NT2/D1 (cell line): Measurements from ENCODE around the gene SDR39U1.

Source experiments
- DNase-seq: peaks from one replicate; pipeline ENCODE4 v3.0.0-alpha.2; 2011; ENCODE audit warnings: low read depth, low spot score
- H3K27me3 ChIP-seq: 2 replicates; pipeline ENCODE4 v1.6.0; 2011; ENCODE audit warnings: mild to moderate bottlenecking; ENCODE audit not compliant: insufficient read length, insufficient read depth
- H3K36me3 ChIP-seq: 2 replicates; pipeline ENCODE4 v1.6.1; 2011; ENCODE audit warnings: mild to moderate bottlenecking, low read length, mixed read lengths; ENCODE audit not compliant: insufficient read depth, insufficient read length
- H3K4me1 ChIP-seq: 2 replicates; pipeline ENCODE4 v1.5.1; 2011; ENCODE audit not compliant: insufficient read depth, insufficient read length
- H3K4me3 ChIP-seq: 2 replicates; pipeline ENCODE4 v1.5.1; 2011; ENCODE audit warnings: low read depth; ENCODE audit not compliant: insufficient read length
- H3K9ac ChIP-seq: 2 replicates; pipeline ENCODE4 v1.6.0; 2011; ENCODE audit warnings: low read depth; ENCODE audit not compliant: insufficient read length
- H3K9me3 ChIP-seq: 2 replicates; pipeline ENCODE4 v1.5.1; 2011; ENCODE audit warnings: mild to moderate bottlenecking, low read length; ENCODE audit not compliant: insufficient read depth
- SUZ12 ChIP-seq: IDR thresholded peaks from 2 replicates; pipeline ENCODE4 v1.6.1; 2011; ENCODE audit not compliant: insufficient read length, insufficient read depth; ENCODE audit errors: extremely low read depth
- YY1 ChIP-seq: IDR thresholded peaks from 2 replicates; pipeline ENCODE4 v1.6.1; 2011; ENCODE audit not compliant: insufficient read length, insufficient read depth
- ZNF274 ChIP-seq: IDR thresholded peaks from 2 replicates; pipeline ENCODE4 v1.6.1; 2011; ENCODE audit warnings: mild to moderate bottlenecking, low read depth, low read length

SDR39U1 gene

DNA sequence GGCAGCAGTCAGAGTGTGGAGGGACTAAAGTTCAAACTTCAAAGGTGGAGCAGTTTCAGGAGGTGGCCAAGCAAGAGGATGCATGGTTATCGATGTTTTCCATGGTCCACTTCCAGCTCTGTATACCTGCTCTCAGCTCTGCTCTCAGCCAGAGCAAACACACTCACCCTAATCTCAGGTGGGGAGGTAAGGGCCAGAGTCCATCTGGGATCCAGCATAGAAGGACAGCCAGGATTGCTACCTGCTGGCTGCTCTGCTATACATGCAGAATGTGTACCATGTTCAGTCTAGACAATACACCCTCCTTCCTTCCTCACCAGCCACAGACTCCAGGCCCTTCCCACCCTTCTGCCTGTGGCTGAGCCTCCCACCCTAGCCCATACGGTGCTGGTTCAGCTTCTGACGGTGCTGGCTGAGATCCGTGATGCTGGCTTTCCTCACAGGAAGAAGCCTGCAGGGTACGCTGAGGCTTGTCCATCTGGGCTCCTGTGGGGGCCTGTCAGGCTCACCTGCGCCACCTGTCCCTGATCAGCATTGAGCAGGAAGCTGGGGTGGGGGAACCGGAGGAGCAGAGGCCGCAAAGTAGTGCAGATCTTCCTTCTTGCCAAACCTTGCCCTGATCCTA, 15.6 kb downstream of the SDR39U1 start:
- H3K9me3 ChIP-seq, result no peaks in the 10 kb centered on the region
- no peak overlapping the region for H3K9ac ChIP-seq
- TF ChIP-seq SUZ12 (no peak), ZNF274 (no peak), YY1 (no peak)
- peaks cover 10% of the 10 kb centered on the region for H3K4me1 ChIP-seq
- no peaks in the 10 kb centered on the region for H3K36me3 ChIP-seq
- no peak for DNase-seq
- no peak overlapping the region for H3K4me3 ChIP-seq
- H3K27me3 ChIP-seq, result peaks cover 18% of the 10 kb centered on the region

DNA sequence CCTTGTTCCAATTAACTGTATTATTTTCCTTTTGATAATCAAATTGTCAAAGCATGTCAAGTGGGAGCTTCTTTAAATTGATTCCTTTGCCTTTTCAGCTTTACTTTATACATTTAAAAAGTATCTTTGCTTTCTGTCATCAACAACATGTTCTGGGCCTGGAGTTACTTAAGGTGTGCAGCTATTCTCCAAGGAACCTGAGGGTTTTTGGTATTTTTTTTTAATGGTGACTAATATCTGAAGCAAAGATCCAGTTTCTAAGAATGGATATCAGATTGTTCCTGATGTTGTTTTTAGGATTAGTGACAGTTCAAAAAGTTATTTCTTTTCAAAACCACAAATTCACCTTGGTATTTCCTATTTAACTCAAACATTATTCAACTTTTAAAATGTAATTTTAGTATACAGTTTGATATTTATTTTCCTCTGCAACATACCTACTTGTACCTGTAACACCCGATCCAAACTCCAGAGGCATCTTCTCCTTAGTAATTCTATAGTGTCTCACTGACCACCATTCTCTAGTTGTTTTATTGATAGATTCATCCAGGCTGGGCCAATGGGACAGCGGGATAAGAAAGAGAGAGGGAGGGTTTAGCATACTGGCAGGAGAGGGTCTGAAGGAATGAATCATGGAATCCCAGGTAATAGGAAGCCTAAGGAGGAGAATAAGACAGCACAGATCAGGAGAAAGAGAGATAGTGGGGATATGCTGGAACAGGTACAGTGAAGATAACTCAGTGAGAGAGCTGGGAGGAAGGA, 16.2 kb downstream of the SDR39U1 start:
- H3K4me1 ChIP-seq, result peaks cover 4% of the 10 kb centered on the region
- no peaks in the 10 kb centered on the region for H3K36me3 ChIP-seq
- peaks cover 18% of the 10 kb centered on the region for H3K27me3 ChIP-seq
- H3K9me3 ChIP-seq, result no peaks in the 10 kb centered on the region
- no peak overlapping the region for H3K4me3 ChIP-seq
- DNase-seq, result no peak
- no peak overlapping the region for H3K9ac ChIP-seq
- TF ChIP-seq YY1, result no peak
- TF ChIP-seq ZNF274, result no peak
- TF ChIP-seq SUZ12, result no peak

DNA sequence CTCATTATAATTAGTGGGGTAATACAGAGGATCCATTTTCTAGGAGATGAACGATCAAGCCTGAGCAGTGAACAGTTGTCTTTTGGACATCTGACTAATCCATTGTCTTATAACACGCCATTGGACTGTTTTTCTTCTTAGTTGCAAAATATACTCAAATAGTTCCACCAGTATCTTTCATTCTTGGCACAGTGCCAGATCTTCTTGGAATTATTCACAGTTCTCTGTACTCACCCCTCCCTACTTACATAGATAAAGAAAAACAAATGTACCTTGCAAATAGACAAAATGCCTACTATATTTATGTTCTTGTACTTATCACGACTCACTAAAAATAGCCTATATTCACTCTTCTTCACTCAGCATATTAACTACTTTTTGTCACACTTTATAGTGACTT, 16.9 kb downstream of the SDR39U1 start:
- Histone ChIP-seq H3K36me3 (no peaks in the 10 kb centered on the region), H3K4me3 (no peak overlapping the region), H3K9me3 (no peaks in the 10 kb centered on the region), H3K4me1 (peaks cover 2% of the 10 kb centered on the region), H3K9ac (no peak overlapping the region), H3K27me3 (peaks cover 18% of the 10 kb centered on the region)
- no peak for TF ChIP-seq YY1
- DNase-seq, result no peak

DNA sequence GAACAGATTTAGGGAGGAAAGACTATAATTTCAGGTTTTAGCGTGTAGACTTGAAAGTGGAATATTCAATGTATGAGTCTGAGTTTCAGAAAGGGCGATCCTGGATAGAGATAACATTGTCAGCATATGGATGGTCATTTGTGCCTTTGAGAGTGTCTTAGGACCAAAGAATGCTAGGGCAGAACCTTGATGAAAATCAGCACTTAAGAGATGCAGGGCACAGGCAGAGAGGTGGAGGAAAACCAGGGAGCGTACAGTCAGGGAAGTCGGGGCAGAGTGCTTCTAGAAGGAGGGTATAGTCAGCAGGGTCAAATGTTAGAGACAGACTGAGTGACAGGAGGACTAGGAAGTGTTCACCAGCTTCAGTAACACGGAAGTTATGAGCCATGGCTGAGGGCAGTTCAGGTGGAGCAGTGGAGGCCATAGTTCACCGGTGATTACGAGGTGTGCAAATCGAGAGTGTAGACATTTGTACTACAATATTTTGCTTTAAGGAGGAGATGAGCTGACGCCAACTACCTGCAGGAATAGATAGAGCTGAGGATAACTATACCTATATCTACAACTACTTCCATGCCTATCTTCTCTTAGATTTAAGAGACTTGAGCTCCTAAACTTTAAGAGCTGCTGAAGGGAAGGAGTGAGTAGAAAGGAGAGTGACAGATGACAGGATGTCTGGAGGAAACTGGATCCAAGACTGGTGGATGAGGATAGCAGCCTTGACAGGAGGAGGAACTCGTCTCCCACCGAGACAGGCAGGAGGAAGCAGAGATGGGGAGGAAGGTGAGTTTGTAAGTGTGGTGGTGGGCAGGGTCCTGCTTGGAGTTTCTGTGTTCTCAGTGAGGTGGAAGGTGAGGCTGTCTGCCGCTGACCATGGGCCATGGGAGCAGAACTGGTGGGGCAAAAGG, 19.6 kb downstream of the SDR39U1 start:
- Histone ChIP-seq H3K9ac (no peak overlapping the region), H3K36me3 (no peaks in the 10 kb centered on the region), H3K4me3 (no peak overlapping the region), H3K9me3 (no peaks in the 10 kb centered on the region), H3K4me1 (no peaks in the 10 kb centered on the region), H3K27me3 (peaks cover 13% of the 10 kb centered on the region)
- TF ChIP-seq ZNF274 (no peak), YY1 (no peak), SUZ12 (no peak)
- no peak for DNase-seq

DNA sequence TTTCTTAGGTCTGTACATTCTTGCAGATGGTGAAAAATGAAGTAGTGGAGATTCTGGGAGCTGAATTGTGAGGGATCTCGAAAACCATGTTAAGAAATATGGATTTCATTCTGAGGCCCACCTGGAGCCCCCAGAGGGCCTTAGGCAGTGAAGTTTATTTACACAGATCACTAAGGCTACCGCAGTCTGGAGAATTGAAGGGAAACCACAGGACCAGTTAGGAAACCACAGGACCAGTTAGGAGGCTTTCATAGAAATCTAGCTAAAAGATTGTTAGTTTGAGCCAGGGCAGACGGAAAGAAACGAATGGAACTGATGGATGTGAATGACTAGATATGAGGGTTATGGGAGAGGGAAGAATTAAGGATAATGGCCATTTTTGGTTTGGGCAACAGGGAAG, 20.3 kb downstream of the SDR39U1 start:
- Histone ChIP-seq H3K9ac (no peak overlapping the region), H3K4me3 (no peak overlapping the region), H3K27me3 (peaks cover 13% of the 10 kb centered on the region), H3K4me1 (no peaks in the 10 kb centered on the region), H3K9me3 (no peaks in the 10 kb centered on the region), H3K36me3 (no peaks in the 10 kb centered on the region)
- TF ChIP-seq YY1 (no peak), SUZ12 (no peak), ZNF274 (no peak)
- no peak for DNase-seq

DNA sequence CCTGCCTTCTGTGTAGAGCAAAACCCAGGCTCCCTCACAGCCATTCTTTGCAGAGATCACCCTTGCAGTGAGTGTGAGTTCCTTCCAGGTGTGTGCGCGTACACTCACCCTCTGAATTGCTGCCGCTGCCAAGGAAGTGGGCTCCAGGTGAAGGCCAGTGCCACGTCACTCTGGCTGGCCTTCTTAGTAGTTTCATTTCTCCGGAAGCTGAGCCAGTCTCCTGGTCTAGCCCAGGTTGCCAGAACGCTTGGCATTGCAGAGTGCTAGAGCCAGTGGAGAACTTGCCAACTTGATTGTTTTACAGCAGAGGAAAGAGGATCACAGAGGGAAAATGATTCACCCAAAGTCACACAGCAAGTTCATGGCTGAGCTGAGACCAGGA, 24.1 kb downstream of the SDR39U1 start:
- H3K4me3 ChIP-seq, result no peak overlapping the region
- TF ChIP-seq YY1 (no peak), ZNF274 (no peak), SUZ12 (no peak)
- H3K4me1 ChIP-seq, result no peaks in the 10 kb centered on the region
- DNase-seq, result no peak
- peaks cover 8% of the 10 kb centered on the region for H3K27me3 ChIP-seq
- H3K9ac ChIP-seq, result no peak overlapping the region
- no peaks in the 10 kb centered on the region for H3K9me3 ChIP-seq
- H3K36me3 ChIP-seq, result peaks cover 7% of the 10 kb centered on the region
